ENCODE measurements around the gene PIP4K2B.
"Not testable (repeated sequence)": the region's sequence is repeated elsewhere in the genome, so short reads cannot be mapped to it uniquely, and the experiment has no call there.

PIP4K2B gene

DNA sequence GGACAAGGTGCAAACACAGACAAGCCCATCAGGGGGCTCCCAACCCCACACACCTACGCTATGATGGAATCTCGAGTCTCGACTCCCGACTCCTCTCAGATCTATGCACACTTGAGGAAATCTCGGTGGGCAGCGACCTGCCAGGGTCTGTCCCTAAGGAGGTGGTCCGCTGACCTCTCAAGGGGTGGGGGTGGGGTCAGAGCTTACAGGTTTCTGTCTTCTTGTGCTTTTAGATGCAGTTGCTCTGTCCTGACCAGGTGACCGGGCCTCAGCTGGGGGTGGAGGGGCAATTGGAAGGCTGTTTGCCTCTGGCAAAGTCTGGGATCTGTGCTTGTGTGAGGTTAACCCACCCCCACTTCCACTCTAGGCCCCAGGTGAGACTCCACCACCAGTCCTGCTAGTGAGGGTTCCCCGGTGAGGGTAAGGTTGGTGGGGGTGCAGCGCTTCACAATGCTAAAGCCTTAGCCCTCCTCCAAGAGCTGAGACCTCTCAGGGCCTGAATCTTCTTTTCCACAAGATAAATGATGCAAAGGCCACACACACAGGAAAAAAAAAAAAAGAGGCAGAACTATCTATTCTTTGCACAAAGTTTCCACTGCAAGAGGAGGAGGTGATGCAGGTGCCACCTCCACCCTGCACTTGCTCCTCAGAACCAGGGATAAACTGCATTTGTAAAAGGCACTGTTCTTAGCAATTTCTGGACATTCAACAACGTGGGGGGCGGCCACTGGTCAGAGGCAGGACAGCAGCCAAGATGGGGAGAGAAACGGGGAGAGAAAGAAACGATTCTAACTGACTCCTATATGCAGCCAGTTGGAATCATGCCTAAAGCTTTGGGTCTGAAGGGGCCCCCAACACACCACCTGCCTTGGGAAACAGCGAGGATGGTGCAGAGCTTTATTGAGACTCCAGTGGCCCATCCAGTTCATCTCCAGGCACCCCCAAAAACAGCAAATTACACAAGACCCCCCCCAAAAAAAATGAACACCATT lies 65.1 kb downstream of the PIP4K2B start:
- H3K4me3 ChIP-seq (ENCODE audit: low read length): no peak overlapping the region
- DNase-seq (ENCODE audit: low read depth, low spot score): no peak

DNA sequence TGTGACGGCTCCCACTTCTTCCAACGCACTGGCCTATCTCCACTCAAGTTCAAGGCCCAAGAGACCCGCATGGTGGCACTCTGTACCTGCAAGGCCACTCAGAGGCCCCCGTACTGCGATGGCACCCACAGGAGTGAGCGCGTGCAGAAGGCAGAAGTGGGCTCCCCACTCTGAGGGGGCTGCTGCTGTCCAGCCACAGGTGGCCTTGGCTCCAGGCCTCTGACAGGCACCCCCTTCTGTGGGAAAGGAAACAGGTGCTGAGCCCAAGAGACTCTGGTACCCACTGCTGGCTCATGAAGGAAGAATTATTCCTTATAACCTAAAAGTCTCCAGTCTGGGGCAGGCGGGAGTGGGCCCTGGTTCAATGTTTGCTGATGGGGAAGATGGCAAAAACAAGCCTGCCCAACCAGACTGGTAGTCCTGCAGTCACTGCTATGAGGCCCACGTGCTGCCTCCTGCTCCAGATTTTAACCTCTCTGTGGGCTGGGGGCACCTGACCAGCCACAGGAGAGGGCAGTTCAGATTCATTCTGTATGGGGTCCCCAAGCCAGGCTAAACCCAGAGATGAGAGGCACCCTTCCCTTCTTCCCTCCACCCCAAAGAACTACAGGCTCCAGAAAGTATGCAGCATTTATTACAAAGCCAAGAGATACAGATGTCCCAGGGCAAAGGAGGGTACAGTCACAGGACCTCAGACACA lies 65.9 kb downstream of the PIP4K2B start:
- no peak overlapping the region for H3K4me3 ChIP-seq (ENCODE audit: low read length)
- DNase-seq (ENCODE audit: low read depth, low spot score): no peak

DNA sequence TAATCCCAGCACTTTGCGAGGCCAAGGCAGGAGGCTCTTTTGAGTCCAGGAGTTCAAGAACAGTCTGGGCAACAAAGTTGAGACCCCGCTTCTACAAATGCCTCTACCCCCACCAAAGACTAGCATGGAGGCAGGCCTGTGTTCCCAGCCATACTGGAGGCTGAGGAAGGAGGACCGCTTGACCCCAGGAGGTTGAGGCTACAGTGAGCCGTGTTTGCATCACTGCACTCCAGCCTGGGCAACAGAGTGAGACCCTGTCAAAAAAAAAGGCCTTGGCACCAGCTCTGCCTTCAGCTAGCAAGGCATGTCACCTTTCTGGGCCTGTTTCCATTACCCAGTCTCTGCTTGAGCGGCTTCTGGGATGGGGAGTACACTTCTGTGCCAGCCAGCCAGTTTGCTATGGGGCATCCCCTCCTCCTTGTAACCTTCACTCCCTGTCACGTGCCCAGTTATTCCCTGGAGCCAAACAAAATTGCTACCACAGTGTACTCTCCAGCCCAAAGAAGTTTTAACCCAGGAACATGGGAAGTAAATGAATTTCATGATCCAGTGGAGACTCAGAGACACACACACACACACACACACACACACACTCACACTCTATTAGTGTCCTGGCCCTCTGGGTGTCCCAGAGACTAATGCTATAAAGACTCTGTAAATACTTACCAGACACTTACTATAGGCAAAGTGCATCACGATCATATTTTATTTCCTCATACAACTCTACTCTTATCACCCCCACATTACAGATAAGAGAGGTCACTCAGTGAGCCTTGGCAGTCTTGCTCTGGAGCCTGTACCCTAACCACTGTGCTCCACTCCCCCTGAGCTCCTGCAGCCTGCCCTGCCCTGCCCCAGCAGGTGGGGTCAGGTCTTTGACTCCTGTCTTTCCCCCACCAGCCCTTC lies 66.7 kb downstream of the PIP4K2B start:
- H3K4me3 ChIP-seq (ENCODE audit: low read length): no peak overlapping the region
- DNase-seq (ENCODE audit: low read depth, low spot score): no peak

DNA sequence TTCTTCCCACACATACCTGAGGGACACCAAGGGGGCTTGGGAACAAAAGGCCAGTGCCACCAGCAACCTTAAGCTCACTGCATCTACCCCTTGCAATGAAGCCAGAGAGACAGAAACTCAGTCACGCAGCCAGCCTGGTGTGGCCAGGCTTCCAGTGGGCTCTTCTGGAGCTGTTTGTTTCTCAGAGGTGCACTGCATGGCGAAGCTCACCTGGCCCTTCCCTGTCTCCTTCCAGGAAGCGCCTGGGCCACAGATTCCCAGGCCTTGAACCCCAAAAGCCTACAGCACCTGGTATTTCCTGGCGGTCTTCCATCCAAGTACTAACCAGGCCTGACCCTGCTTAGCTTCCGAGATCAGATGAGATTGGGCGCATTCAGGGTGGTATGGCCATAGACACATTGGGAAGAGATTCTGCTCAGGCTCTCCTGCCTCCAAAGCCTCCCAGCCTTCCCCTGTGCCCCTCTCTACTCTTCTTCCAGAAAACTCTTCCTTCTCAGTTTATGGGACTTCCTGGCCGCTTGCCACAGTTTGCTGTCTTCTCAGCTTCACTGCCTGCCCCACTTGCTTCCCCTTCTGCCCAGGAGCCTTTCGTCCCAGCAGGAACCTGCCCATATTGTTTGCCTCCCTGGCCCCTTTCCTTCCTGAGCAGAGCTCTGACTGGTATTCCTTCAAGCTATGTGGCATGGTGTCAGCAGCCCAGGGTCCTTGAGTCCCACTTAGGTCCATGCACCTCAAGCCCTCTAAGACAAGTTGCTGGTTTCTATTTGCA lies 67.6 kb downstream of the PIP4K2B start:
- no peak for DNase-seq (ENCODE audit: low read depth, low spot score)
- H3K4me3 ChIP-seq (ENCODE audit: low read length): peak overlapping the region; percentile 94

DNA sequence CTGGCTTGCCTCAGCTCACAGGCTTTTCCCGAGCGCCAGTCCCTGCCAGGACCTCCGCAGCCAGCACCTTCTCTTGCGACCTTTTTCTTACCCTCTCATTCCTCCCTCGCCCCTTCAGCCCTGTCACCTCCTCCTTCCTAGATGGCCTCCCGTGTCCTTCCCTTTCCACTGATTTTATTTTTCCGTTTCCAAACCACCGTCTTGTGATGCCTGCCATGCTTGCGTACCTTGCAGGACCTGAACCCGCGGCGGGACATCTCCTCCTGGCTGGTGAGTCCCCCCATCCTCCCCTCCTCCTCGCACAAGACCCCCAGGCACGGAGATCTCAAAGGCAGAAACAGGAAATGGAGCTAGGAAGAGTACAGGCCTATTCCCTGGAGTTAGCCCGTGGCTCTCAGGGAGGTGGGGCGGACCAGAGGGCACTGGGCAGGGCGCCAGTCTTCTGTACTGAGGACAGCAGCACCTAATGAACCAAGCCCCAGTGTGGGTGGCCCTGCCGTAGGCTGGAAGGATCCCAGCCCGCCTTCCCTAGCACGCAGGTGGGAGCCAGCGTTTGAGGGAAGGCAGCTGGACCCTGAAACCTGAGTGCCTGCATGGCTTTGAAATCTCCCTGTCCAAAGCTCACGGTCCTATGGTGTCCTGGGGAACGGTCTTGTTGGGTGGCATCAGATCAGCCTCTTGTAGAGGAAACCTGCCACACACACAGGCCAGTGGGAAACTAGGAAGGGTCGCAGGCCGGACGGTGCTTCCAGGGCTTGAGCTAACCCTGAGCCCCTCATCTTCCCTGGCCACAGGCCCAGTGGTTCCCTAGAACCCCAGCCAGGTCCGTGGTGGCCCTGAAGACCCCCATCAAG lies 68.6 kb downstream of the PIP4K2B start:
- no peak for DNase-seq (ENCODE audit: low read depth, low spot score)

DNA sequence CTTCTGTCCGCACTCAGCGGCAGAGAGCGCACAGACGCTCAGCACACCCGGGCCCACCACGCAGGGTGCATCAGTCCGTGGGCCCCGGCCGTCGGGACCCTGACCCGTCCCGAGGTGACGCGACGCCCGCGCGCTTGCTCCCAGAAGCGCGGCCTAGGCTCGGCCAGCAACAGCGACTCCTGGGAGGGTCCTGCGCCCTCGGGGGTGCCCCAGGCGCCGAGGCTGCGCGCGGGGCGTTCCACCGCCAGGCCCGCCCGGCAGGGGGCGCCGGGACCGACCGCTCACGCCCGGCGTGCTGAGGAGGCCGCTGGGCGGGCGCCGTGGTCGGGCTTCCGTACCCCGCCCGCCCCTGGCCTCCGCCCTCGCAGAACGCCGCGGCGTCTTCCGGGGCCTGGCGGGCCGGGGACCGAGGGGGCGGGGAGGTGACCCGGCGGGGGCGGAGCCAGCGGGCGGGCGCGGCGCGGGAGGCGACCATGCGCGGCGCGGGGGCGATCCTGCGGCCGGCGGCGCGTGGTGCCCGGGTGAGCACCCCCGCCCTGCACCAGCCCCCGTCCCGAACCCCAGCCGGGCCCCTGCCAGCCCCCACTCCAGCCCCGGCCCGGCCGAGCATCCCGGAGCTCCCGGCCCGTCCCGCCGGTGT lies 69.3 kb downstream of the PIP4K2B start, which contains the start of gene CISD3:
Gene CISD3, plus strand, starts transcription at position 456 of the 640 bp plus-strand sequence. Its CDS starts 18 bp downstream, at position 474.
- H3K4me3 ChIP-seq (ENCODE audit: low read length): peak within 1 kb of the TSS; percentile 94
- peak; percentile 76 for DNase-seq (ENCODE audit: low read depth, low spot score)

More for the DNA sequence above, 68.6 kb downstream of the PIP4K2B start:
- peak overlapping the region; percentile 94 for H3K4me3 ChIP-seq (ENCODE audit: low read length)

DNA sequence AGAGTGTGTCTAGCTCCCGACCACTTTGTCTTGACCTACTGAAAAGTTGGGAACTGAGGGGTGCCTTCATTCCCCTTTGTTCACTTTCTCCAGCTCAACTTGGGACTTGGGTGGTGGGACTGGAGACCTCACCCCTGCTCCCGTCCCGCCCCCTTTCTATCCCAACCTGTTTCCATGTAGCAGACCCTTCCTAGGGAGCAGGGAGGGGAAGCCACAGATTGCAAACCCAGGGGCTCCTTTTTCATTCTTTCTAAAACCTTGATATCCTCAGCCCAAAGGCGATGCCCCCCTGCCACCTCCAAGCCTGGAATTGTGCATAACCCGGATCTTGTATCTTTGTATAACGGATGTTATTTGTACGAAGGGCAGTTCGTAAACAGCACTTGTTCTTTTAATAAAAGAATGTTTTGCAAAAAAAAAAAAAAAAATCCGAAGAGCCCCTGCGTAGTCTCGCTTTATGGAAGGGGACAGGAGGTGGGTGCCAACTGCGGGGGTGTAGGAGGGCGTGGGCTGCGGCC lies 69.9 kb downstream of the PIP4K2B start:
- peak overlapping the region; percentile 45 for H3K4me3 ChIP-seq (ENCODE audit: low read length)
- DNase-seq (ENCODE audit: low read depth, low spot score): no peak

DNA sequence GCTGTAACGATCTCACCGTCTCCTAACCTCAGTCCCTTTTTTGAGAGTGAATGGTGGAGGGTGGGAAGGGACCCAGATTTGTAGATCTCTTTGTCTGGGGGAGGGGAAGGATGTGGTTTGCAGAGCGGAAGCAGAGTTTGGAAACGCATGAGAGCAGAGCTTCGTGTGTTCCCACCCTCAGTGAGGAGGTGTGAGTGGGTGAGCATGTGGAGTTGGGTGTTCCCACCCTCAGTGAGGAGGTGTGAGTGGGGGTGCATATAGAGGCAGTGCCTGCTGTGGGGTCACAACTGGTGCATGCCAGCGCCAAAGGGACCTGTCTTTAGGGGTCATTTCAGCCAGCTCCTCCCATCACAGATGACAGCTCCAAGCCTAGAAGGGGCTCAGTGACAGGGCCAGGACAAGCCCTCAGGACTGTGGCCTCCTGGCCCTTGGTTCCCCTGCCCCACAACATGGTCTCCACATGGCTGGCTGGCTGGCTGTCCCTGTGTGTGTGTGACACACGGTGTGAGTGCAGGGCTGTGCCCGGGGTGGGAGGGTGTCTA lies 71.0 kb downstream of the PIP4K2B start:
- peak; percentile 98 for DNase-seq (ENCODE audit: low read depth, low spot score)
- no peak overlapping the region for H3K4me3 ChIP-seq (ENCODE audit: low read length)

DNA sequence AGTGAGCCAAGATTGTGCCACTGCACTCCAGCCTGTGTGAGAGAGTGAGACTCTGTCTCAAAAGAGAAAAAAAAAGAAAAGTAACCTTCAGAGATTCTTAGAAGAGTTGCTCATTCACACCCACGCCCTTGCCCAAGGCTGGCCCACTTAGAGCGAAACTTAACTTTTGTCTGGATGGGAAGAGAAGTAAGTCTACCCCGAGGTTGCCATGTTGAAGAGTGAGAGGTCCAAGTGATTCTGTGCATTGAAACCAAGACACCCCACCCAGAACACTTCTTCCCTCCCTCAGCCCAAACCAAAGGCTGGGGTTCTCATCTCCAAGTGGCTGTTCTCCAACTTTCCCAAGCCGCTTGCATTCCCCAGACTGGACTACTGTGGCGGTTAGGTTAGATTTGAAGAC lies 71.6 kb downstream of the PIP4K2B start:
- peak overlapping the region; percentile 20; the same call in 1 of the 2 replicates for H3K4me3 ChIP-seq (ENCODE audit: low read length)
- DNase-seq (ENCODE audit: low read depth, low spot score): no peak

DNA sequence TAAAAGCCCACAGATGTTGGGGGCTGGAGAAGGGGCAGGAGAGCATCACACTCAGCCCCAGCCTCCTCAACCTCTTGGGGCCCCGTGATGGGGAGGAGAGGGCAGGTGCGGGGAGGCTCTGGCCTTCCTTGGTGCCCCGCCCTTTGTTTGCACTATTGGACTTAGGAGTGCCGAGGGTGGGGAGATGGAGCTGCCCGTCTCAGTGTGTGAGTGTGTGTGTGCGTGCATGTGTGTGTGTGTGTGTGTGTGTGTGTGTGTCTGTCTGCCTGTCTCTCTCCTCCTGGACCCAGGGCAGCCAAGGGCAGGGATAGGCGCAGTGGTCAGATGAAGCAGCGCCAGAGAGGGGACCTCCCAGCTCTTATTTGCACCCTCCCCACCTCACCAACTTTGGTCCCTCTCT lies 73.2 kb downstream of the PIP4K2B start:
- DNase-seq (ENCODE audit: low read depth, low spot score); H3K4me3 ChIP-seq (ENCODE audit: low read length): not testable (repeated sequence)

DNA sequence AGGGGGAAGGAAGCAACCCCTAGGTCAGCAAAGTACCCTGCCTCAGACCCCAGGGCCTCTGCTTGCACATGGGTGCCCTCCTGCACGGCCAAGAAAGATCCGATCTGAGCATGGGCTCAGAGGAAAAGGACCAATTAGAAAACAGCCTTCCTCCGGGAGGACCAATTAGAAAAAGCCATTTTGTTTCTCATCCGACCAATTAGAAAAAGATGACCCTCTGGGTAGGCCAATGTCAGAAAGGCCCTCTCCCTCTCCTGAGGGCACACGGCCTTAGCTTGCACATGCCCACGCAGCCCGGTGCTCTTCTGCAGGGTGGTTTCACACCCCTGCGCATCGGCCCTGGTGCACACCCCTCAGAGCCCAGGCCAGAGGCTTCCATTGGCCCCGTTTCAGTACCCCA lies 74.3 kb downstream of the PIP4K2B start:
- DNase-seq (ENCODE audit: low read depth, low spot score): no peak
- no peak overlapping the region for H3K4me3 ChIP-seq (ENCODE audit: low read length)

DNA sequence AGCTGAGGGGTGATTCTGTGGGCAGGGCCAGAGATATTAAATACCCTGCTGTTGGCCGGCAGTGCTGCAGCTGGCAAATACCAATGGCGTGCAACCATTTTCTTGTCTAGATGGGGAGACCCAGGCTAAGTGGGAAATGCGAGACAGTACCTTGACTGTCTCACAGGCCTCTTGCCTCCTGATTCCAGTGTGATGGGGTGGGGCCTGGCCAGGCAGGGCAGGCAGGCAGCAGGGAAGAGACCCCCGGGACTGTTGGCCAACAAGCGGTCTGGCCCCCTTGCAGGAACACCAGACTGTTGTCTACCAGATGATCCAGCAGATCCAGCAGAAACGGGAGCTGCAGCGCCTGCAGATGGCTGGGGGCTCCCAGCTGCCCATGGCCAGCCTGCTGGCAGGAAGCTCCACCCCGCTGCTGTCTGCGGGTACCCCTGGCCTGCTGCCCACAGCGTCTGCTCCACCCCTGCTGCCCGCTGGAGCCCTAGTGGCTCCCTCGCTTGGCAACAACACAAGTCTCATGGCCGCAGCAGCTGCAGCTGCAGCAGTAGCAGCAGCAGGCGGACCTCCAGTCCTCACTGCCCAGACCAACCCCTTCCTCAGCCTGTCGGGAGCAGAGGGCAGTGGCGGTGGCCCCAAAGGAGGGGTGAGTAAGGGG lies 74.9 kb downstream of the PIP4K2B start:
- no peak for DNase-seq (ENCODE audit: low read depth, low spot score)
- H3K4me3 ChIP-seq (ENCODE audit: low read length): no peak overlapping the region

DNA sequence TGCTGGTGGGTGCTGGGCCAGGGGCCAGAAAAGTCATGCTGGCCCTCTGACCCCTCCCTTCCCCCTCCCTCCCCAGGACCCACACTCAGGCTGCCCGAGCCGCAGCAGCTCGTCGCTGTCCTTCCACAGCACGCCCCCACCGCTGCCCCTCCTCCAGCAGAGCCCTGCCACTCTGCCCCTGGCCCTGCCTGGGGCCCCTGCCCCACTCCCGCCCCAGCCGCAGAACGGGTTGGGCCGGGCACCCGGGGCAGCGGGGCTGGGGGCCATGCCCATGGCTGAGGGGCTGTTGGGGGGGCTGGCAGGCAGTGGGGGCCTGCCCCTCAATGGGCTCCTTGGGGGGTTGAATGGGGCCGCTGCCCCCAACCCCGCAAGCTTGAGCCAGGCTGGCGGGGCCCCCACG lies 77.6 kb downstream of the PIP4K2B start:
- no peak for DNase-seq (ENCODE audit: low read depth, low spot score)

DNA sequence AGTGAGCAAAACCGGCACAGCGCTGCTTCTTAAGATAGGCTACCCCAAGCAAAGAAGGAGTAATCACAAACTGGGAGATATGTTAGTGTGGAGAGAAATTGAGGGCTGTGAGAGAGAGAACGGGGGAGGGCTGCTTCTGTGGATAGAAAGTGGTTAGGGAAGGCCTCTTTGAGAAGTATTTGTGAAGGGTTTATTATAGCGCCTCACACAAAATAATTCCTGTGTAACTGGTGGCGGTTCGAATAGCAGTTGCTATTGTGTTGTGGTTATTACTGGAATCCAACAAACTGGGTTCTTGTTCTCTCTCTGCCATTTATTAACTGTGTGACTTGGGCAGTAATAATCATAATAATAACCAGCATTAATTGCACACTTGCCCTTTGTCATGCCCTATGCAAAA lies 78.4 kb downstream of the PIP4K2B start:
- DNase-seq (ENCODE audit: low read depth, low spot score): no peak
- H3K4me3 ChIP-seq (ENCODE audit: low read length): no peak overlapping the region

More for the DNA sequence above, 77.6 kb downstream of the PIP4K2B start:
- H3K4me3 ChIP-seq (ENCODE audit: low read length): no peak overlapping the region

DNA sequence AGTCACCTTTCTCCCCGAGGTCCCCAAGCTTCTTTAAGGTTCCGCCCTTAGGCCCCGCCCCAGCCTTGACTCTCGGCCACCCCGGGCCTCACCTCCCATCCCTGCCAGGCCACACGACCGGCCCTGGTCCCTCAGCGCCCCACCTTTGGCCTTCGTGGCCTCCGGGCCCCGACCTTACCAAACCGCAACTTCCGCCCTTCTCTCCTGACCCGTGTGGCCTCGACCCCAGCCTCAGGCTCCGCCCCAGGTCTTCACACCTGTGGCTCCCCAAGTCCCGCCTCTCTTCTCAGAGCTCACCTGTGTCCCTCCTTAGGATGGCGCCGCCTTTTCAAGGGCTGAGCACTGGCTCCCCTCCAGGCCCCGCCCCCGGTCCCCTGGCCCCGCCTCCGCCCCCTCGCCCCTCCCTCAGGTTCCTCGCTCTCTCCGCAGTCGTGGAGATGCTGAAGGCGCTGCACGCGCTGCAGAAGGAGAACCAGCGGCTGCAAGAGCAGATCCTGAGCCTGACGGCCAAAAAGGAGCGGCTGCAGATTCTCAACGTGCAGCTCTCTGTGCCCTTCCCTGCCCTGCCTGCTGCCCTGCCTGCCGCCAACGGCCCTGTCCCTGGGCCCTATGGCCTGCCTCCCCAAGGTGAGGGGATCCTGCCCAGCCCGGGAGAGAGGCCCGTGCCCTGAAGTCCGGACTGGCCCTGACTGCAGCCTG lies 79.3 kb downstream of the PIP4K2B start:
- H3K4me3 ChIP-seq (ENCODE audit: low read length): no peak overlapping the region
- no peak for DNase-seq (ENCODE audit: low read depth, low spot score)
